Smooth muscle cell (in vitro differentiated cells): ENCODE measurements around the gene GOSR2. TPM values are rescaled to one million over a fixed set of nuclear protein-coding genes. Genes with fewer than 3 reads are reported as not detected.

Experiments
- DNase-seq: peaks from one replicate; lab custom pipeline; 2025; ENCODE audit not compliant: unreplicated experiment; lab: John Stamatoyannopoulos, UW
- H2AFZ ChIP-seq: fragments of 200-600 bp; sonication (generic); 2 replicates; pipeline ENCODE4 v1.6.0; 2016; ENCODE audit warnings: antibody characterized with exemption, low read depth, mild to moderate bottlenecking
- H3F3A ChIP-seq: fragments of 200-600 bp; sonication (generic); 2 replicates; pipeline ENCODE4 v1.6.0; 2017; ENCODE audit warnings: antibody characterized with exemption, low read depth
- H3K27ac ChIP-seq: fragments of 200-600 bp; sonication (generic); 2 replicates; pipeline ENCODE4 v1.5.1; 2016; ENCODE audit warnings: low read depth, mild to moderate bottlenecking
- H3K27me3 ChIP-seq: fragments of 200-600 bp; sonication (generic); 2 replicates; pipeline ENCODE4 v1.6.1; 2016; ENCODE audit warnings: low read depth, mild to moderate bottlenecking
- H3K36me3 ChIP-seq: fragments of 200-600 bp; sonication (generic); 2 replicates; pipeline ENCODE4 v1.5.1; 2016; ENCODE audit warnings: low read depth
- H3K4me1 ChIP-seq: fragments of 200-600 bp; sonication (generic); 2 replicates; pipeline ENCODE4 v1.5.1; 2016; ENCODE audit warnings: low read depth
- H3K4me2 ChIP-seq: fragments of 200-600 bp; sonication (generic); 2 replicates; pipeline ENCODE4 v1.6.0; 2016; ENCODE audit warnings: mild to moderate bottlenecking
- H3K4me3 ChIP-seq: fragments of 200-600 bp; sonication (generic); 2 replicates; pipeline ENCODE4 v1.5.1; 2016; ENCODE audit warnings: mild to moderate bottlenecking
- H3K79me2 ChIP-seq: fragments of 200-600 bp; sonication (generic); 2 replicates; pipeline ENCODE4 v1.6.0; 2016; ENCODE audit warnings: low read depth, mild to moderate bottlenecking
- H3K9ac ChIP-seq: fragments of 200-600 bp; sonication (generic); 2 replicates; pipeline ENCODE4 v1.6.0; 2016; ENCODE audit warnings: low read depth
- H3K9me3 ChIP-seq: fragments of 200-600 bp; sonication (generic); replicated peaks from 2 replicates; pipeline ENCODE4 v1.5.1; 2016; ENCODE audit warnings: low read depth
- H4K20me1 ChIP-seq: fragments of 200-600 bp; sonication (generic); 2 replicates; pipeline ENCODE4 v1.6.0; 2016; ENCODE audit warnings: low read depth
- WGBS: methylation state at CpG from one replicate; pipeline ENCODE4 v1.1.7; 2016; ENCODE audit warnings: low lambda C conversion rate; 5-methylcytosine and 5-hydroxymethylcytosine counted together
- polyA plus RNA-seq: library from polyadenylated mRNA; unstranded; fragments of >200 nt; fragmentation: Nextera tagmentation; extraction: Ambion mirVana; gene quantifications from 2 replicates; pipeline ENCODE4 v1.2.1, GENCODE V29; 2016
- total RNA-seq: library from RNA; depleted of rRNA; stranded (reverse); fragments of >200 nt; gene quantifications from 2 replicates; pipeline ENCODE4 v1.2.3, GENCODE V29; 2014
- TF ChIP-seq, protein P1 (sequence below): fragments of 200-600 bp; sonication (generic); IDR thresholded peaks from 2 replicates; pipeline ENCODE4 v1.5.1; 2017; ENCODE audit warnings: borderline replicate concordance, mild to moderate bottlenecking, antibody characterized with exemption; ENCODE audit not compliant: insufficient read depth, poor library complexity, severe bottlenecking

The GOSR2 gene
- total and polyA plus RNA-seq, 2 experiments from 2014 or later = 38.0 to 64.5 TPM

DNA sequence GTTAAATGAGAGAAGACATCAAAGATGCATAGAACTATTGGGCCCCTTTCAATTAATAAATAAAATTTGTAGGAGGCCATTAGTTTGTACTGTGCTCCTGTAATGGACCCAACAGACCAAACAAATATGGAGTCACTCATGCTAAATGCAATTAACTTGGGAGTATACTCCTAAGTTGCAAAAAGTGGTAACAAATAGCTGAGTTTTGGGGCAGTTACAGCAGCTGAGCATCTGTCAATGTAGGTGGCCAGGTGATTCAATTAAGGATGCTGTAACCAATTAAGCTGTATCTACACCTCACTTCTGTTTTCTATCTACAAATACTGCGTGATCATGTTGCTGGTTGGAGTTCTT lies 36.7 kb upstream of the GOSR2 start:
- peaks cover 4% of the 10 kb centered on the region for H3K27me3 ChIP-seq
- no peaks in the 10 kb centered on the region for H3F3A ChIP-seq
- H3K4me3 ChIP-seq = no peak overlapping the region
- no peak overlapping the region for H3K27ac ChIP-seq
- no peaks in the 10 kb centered on the region for H3K79me2 ChIP-seq
- TF ChIP-seq, protein P1, sequence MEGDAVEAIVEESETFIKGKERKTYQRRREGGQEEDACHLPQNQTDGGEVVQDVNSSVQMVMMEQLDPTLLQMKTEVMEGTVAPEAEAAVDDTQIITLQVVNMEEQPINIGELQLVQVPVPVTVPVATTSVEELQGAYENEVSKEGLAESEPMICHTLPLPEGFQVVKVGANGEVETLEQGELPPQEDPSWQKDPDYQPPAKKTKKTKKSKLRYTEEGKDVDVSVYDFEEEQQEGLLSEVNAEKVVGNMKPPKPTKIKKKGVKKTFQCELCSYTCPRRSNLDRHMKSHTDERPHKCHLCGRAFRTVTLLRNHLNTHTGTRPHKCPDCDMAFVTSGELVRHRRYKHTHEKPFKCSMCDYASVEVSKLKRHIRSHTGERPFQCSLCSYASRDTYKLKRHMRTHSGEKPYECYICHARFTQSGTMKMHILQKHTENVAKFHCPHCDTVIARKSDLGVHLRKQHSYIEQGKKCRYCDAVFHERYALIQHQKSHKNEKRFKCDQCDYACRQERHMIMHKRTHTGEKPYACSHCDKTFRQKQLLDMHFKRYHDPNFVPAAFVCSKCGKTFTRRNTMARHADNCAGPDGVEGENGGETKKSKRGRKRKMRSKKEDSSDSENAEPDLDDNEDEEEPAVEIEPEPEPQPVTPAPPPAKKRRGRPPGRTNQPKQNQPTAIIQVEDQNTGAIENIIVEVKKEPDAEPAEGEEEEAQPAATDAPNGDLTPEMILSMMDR = no peak
- 90% methylated on average over 1 of the region's 1 CpG for WGBS
- DNase-seq = no peak
- no peaks in the 10 kb centered on the region for H3K9me3 ChIP-seq
- H3K4me2 ChIP-seq = no peak overlapping the region
- no peaks in the 10 kb centered on the region for H3K36me3 ChIP-seq
- no peaks in the 10 kb centered on the region for H4K20me1 ChIP-seq
- peaks cover 3% of the 10 kb centered on the region for H3K4me1 ChIP-seq
- H2AFZ ChIP-seq = no peak overlapping the region
- no peak overlapping the region for H3K9ac ChIP-seq

DNA sequence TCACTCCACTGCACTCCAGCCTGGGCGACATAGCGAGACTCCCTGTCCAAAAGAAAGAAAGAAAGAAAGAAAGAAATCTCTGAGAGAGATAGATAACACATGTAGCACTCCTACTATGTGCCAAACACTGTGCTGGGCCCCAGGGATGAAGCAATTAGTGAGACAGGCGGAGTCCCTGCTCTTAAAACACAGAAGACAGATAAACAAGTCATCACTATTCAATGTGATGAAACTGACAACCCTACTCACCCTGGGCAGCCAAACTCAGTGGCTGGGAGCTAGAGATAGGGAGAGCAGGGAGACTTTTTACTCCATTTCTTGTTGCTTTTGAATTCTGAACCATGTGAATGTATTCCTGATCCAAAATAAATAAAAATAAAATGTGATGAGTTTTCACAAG lies 35.2 kb upstream of the GOSR2 start:
- Histone ChIP-seq H3F3A (no peaks in the 10 kb centered on the region), H3K9me3 (no peaks in the 10 kb centered on the region), H3K9ac (no peak overlapping the region), H3K4me3 (no peak overlapping the region), H2AFZ (no peak overlapping the region), H3K4me1 (peaks cover 3% of the 10 kb centered on the region), H4K20me1 (no peaks in the 10 kb centered on the region), H3K4me2 (no peak overlapping the region), H3K36me3 (no peaks in the 10 kb centered on the region), H3K27me3 (peaks cover 4% of the 10 kb centered on the region), H3K27ac (no peak overlapping the region), H3K79me2 (no peaks in the 10 kb centered on the region)
- DNase-seq = no peak
- TF ChIP-seq, protein P1 = no peak
- 85% methylated on average over 3 of the region's 3 CpGs for WGBS

DNA sequence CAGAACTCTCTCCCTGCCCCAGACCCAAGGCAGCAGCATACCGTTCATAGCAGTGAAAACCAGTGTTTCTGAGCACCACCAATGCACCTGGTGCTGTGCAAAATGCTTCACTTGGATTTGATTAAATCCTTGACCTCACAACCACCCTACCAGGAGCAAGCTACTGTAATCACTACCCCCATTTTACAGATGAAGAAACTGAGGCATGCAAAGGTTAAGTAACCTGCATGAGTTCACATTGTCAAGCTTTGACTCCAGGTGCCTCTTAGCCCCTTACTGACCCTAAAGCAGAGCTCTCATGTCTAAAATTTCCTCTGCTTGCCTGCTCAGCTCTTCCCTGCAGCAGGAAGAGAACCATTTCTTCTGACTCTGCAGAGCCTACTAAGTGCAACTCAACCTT lies 34.2 kb upstream of the GOSR2 start:
- WGBS = 89% methylated on average over 1 of the region's 1 CpG
- peaks cover 4% of the 10 kb centered on the region for H3K27me3 ChIP-seq
- no peak overlapping the region for H3K4me3 ChIP-seq
- no peak overlapping the region for H3K27ac ChIP-seq
- no peaks in the 10 kb centered on the region for H3K9me3 ChIP-seq
- DNase-seq = no peak
- H3K4me2 ChIP-seq = no peak overlapping the region
- no peak overlapping the region for H3K9ac ChIP-seq
- no peaks in the 10 kb centered on the region for H4K20me1 ChIP-seq
- H3F3A ChIP-seq = no peaks in the 10 kb centered on the region
- TF ChIP-seq, protein P1 = no peak
- H3K36me3 ChIP-seq = no peaks in the 10 kb centered on the region
- no peak overlapping the region for H2AFZ ChIP-seq
- no peaks in the 10 kb centered on the region for H3K79me2 ChIP-seq
- H3K4me1 ChIP-seq = peaks cover 3% of the 10 kb centered on the region

DNA sequence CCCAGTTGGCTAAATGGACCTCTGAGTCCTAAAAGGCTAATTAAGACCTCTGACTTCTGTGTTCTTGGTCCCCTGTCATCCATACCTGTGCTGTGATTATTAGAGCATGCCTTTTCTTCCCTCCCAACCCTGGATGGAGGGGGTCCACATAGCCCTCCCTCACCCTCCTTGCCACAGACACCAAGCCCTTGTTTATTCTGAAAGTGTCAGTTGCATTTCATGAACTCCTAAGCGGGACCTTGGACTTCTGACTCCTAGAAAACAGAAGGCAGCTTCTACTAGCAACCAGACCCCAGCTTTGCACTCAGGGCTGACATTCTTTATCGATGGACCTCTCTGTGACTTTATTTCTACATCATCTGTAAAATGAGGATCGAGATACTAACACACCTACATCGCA lies 33.4 kb upstream of the GOSR2 start:
- H4K20me1 ChIP-seq = no peaks in the 10 kb centered on the region
- H3K4me1 ChIP-seq = peaks cover 3% of the 10 kb centered on the region
- no peak overlapping the region for H3K4me3 ChIP-seq
- no peak for DNase-seq
- H3K27me3 ChIP-seq = peaks cover 4% of the 10 kb centered on the region
- H3K4me2 ChIP-seq = no peak overlapping the region
- no peaks in the 10 kb centered on the region for H3K36me3 ChIP-seq
- TF ChIP-seq, protein P1 = no peak
- H3K27ac ChIP-seq = no peak overlapping the region
- no peaks in the 10 kb centered on the region for H3K9me3 ChIP-seq
- H3K79me2 ChIP-seq = no peaks in the 10 kb centered on the region
- H3K9ac ChIP-seq = no peak overlapping the region
- no peak overlapping the region for H2AFZ ChIP-seq
- 93% methylated on average over 4 of the region's 4 CpGs for WGBS
- H3F3A ChIP-seq = no peaks in the 10 kb centered on the region
